Activated CD8-positive, alpha-beta T cell treated with anti-CD3 and anti-CD28 coated beads for 36 hours (primary cell): ENCODE measurements around the gene BLTP3A. TPM values are rescaled to one million over a fixed set of nuclear protein-coding genes. Genes with fewer than 3 reads are reported as not detected.
"Not testable (repeated sequence)": the region's sequence is repeated elsewhere in the genome, so short reads cannot be mapped to it uniquely, and the experiment has no call there.

Experiments used
- ATAC-seq: fragments of 200-7000 bp; cut with Tn5 transposase; one replicate; pipeline ENCODE4 v1.10.0; 2021; ENCODE audit warnings: mild to moderate bottlenecking, moderate library complexity
- CTCF ChIA-PET: fragments of 350-600 bp; sonication (Branson Sonifier 250); formaldehyde crosslinking; loops from one replicate; lab custom pipeline; 2021; ENCODE audit warnings: antibody characterized with exemption; lab: Charles Lee
- POLR2A ChIA-PET: fragments of 350-600 bp; sonication (Branson Sonifier 250); formaldehyde crosslinking; loops from one replicate; lab custom pipeline; 2021; ENCODE audit warnings: antibody characterized with exemption; lab: Charles Lee
- DNase-seq: peaks from one replicate; pipeline ENCODE4 v3.0.0-alpha.2; 2020
- H3K27ac Mint-ChIP-seq: one replicate; pipeline ENCODE4 v1.8.0; 2021; ENCODE audit warnings: mild to moderate bottlenecking, mixed read lengths
- H3K27me3 Mint-ChIP-seq: one replicate; pipeline ENCODE4 v1.8.0; 2021; ENCODE audit warnings: mixed read lengths
- H3K36me3 Mint-ChIP-seq: one replicate; pipeline ENCODE4 v1.8.0; 2021; ENCODE audit warnings: low read depth, mixed read lengths
- H3K4me1 Mint-ChIP-seq: one replicate; pipeline ENCODE4 v1.8.0; 2021; ENCODE audit warnings: low read depth, mixed read lengths
- H3K4me3 Mint-ChIP-seq: one replicate; pipeline ENCODE4 v1.8.0; 2021; ENCODE audit warnings: mild to moderate bottlenecking, moderate library complexity, mixed read lengths
- H3K9me3 Mint-ChIP-seq: one replicate; pipeline ENCODE4 v1.8.0; 2021; ENCODE audit warnings: mixed read lengths
- intact Hi-C: fragments of 100-400 bp; cut with micrococcal nuclease; formaldehyde crosslinking; loops from one replicate; pipeline ENCODE4 v1.10.0; 2022
- total RNA-seq, 2 experiments: library from RNA; stranded (reverse); gene quantifications; one replicate each; pipeline ENCODE4 v1.2.3, GENCODE V29; 2021
- TF ChIP-seq, protein P1 (sequence below): fragments of 200-600 bp; IDR thresholded peaks from one replicate; pipeline ENCODE4 v1.8.0; 2022; ENCODE audit warnings: antibody characterized with exemption, mild to moderate bottlenecking

BLTP3A gene
- total RNA-seq, 2 experiments from 2014 or later = 14.0 to 15.0 TPM

DNA sequence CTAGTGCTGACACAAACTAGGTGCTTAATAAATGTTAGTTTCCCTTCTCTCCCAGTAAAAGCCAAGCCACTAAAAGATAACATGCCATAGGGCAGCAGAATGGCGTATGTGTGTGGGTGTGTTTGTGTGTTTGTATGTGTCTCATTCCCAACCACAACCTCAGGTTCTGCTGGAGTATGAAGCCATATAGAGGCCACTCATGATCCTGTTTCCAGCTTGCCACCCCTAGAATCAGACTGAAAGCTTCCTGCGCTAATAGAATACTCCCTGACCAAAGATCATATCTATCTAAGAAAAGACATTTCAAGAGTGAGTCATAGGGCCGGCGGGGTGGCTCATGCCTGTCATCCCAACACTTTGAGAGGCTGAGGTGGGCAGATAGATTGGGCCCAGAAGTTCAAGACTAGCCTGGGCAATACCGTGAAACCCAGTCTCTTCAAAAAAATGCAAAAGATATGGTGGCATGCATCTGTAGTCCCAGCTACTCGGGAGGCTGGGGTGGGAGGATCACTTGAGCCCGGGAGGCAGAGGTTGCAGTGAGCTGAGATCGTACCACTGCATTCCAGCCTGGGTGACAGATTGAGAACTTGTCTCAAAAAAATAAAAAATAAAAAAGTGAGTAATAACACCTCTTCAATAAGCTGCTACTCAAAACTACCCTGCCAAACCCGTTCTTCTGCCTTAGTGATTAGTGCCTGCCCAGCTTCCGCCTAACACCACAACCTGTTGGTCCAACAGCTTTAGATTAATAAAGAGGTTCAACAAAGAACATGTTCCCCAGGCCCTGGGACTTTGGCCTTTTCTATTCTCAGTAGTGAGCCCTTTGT, 46.4 kb upstream of the BLTP3A start:
- ChIA-PET POLR2A (interaction anchor here (1.3 to 1.7 kb wide), 2 partner anchors 9 to 46 kb away, joined by 3 to 6 read pairs; partner anchors contain the start of gene BLTP3A), CTCF (interaction anchor here (0.6 to 0.7 kb wide), 2 partner anchors 46 to 471 kb away, joined by 3 read pairs; no protein-coding TSS in a partner anchor)
- Mint-ChIP-seq H3K9me3 (no peaks in the 10 kb centered on the region), H3K36me3 (no peaks in the 10 kb centered on the region), H3K27me3 (no peaks in the 10 kb centered on the region), H3K4me3 (no peak overlapping the region), H3K4me1 (no peaks in the 10 kb centered on the region), H3K27ac (no peak overlapping the region)
- DNase-seq = peak; percentile 24
- intact Hi-C loops = no loop called here
- peak; percentile 49 for ATAC-seq
- TF ChIP-seq, protein P1, sequence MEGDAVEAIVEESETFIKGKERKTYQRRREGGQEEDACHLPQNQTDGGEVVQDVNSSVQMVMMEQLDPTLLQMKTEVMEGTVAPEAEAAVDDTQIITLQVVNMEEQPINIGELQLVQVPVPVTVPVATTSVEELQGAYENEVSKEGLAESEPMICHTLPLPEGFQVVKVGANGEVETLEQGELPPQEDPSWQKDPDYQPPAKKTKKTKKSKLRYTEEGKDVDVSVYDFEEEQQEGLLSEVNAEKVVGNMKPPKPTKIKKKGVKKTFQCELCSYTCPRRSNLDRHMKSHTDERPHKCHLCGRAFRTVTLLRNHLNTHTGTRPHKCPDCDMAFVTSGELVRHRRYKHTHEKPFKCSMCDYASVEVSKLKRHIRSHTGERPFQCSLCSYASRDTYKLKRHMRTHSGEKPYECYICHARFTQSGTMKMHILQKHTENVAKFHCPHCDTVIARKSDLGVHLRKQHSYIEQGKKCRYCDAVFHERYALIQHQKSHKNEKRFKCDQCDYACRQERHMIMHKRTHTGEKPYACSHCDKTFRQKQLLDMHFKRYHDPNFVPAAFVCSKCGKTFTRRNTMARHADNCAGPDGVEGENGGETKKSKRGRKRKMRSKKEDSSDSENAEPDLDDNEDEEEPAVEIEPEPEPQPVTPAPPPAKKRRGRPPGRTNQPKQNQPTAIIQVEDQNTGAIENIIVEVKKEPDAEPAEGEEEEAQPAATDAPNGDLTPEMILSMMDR = no peak

DNA sequence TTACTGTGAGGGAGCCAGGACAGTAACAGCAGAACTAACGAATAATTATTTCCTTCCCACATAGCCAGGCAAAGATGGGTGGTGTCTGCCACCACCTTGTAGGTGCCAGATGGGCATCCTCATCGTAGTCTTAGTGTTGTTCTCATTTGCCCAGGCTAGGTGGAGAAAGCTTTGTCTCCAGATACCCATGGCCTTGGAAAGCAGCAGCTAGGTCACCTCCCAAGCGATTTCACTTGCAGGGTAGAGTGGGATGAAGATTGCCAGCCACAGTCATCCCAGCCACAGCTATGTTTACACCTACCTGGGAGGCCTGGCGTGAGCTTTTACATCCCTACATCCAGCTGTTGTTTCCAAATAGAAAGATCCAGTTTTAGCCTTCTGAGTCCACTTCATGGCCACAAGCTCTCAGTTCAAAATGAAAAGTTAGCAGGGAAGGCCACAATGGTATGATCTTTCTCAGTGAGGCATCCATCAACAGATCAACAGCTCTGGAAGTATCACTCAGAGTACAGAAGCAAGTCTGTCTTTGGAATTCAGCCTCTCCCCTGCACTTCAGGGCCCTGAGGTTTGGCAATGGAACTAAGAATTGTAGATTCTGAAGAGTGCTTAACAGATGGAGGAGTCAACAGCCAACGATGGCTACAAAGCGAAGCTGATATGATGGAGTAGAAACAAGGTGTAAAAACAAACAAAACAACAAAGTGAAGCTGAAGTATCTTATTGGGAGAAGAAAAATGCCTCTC, 45.6 kb upstream of the BLTP3A start:
- POLR2A ChIA-PET = interaction anchor here (1.7 kb wide), 1 partner anchor 9 kb away, joined by 6 read pairs; no protein-coding TSS in a partner anchor
- Mint-ChIP-seq H3K27ac (no peak overlapping the region), H3K27me3 (no peaks in the 10 kb centered on the region), H3K4me3 (no peak overlapping the region), H3K4me1 (no peaks in the 10 kb centered on the region), H3K9me3 (no peaks in the 10 kb centered on the region), H3K36me3 (no peaks in the 10 kb centered on the region)
- CTCF ChIA-PET = interaction anchor here (0.7 to 1.2 kb wide), 2 partner anchors 45 to 286 kb away, joined by 3 read pairs; no protein-coding TSS in a partner anchor
- ATAC-seq = no peak
- no peak for DNase-seq
- TF ChIP-seq, protein P1 = no peak
- intact Hi-C loops = no loop called here

- TF ChIP-seq, protein P1 = no peak
- no peaks in the 10 kb centered on the region for H3K9me3 Mint-ChIP-seq
- no peak overlapping the region for H3K4me3 Mint-ChIP-seq
- H3K27me3 Mint-ChIP-seq = no peaks in the 10 kb centered on the region
- no peaks in the 10 kb centered on the region for H3K4me1 Mint-ChIP-seq
- ChIA-PET POLR2A (interaction anchor here (1.6 kb wide), 1 partner anchor 8 kb away, joined by 4 read pairs; the partner anchor contains the start of gene SNRPC), CTCF (no interaction called here)
- intact Hi-C loops = no loop called here
- H3K36me3 Mint-ChIP-seq = no peaks in the 10 kb centered on the region
- ATAC-seq = no peak
- H3K27ac Mint-ChIP-seq = no peak overlapping the region
- DNase-seq = no peak
Measured at GRCh38 chr6:34748757-34749156, 43.1 kb upstream of the BLTP3A start.

DNA sequence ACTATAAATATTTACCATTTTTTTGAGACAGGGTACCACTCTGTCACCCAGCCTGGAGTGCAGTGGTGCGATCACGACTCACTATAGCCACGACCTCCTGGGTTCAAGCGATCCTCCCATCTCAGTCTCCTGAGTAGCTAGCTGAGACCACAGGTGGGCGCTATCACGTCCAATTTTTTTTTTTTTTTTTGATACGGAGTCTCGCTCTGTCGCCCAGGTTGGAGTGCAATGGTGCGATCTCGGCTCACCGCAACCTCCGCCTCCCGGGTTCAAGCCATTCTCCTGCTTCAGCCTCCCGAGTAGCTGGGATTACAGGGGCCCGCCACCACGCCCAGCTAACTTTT, 35.4 kb upstream of the BLTP3A start:
- ATAC-seq (peak; percentile 60), DNase-seq (peak; percentile 71)
- H3K9me3 Mint-ChIP-seq, intact Hi-C loops, H3K4me1 Mint-ChIP-seq, H3K4me3 Mint-ChIP-seq, H3K36me3 Mint-ChIP-seq, H3K27me3 Mint-ChIP-seq, H3K27ac Mint-ChIP-seq: not testable (repeated sequence)
- POLR2A ChIA-PET = interaction anchor here (1.0 to 4.1 kb wide), 7 partner anchors 9 to 519 kb away, joined by 3 to 23 read pairs (median 4); partner anchors contain the start of genes BLTP3A and TAF11
- TF ChIP-seq, protein P1 = peak; percentile 64
- CTCF ChIA-PET = interaction anchor here (1.0 to 1.7 kb wide), 5 partner anchors 28 to 230 kb away, joined by 3 to 6 read pairs (median 3); no protein-coding TSS in a partner anchor
